Esophagus squamous epithelium (tissue), 5 donors: ENCODE measurements around the gene FMNL3. TPM values are rescaled to one million over a fixed set of nuclear protein-coding genes. Genes with fewer than 3 reads are reported as not detected.
"Not testable (repeated sequence)": the region's sequence is repeated elsewhere in the genome, so short reads cannot be mapped to it uniquely, and the experiment has no call there.

ENCODE experiments used
- DNase-seq: peaks from one replicate; lab custom pipeline; 2025; lab: John Stamatoyannopoulos, UW
- H3K27ac ChIP-seq, 4 donors: fragments of 200-600 bp; sonication (generic); one replicate each; pipeline ENCODE4 v1.5.1; 2016 to 2019; ENCODE audit warnings: mild to moderate bottlenecking in 1 of 4
- H3K27me3 ChIP-seq, 4 donors: fragments of 200-600 bp; sonication (generic); 1 replicate in 3 of 4; 2 replicates in 1 of 4; pipeline versions ENCODE4 v1.5.1 to v1.6.0; 2017 to 2021; ENCODE audit warnings: antibody characterized with exemption in 1 of 4
- H3K36me3 ChIP-seq, 3 donors: fragments of 200-600 bp; sonication (generic); one replicate each; pipeline ENCODE4 v1.5.1; 2016 to 2019
- H3K4me1 ChIP-seq, 3 donors: fragments of 200-600 bp; sonication (generic); one replicate each; pipeline ENCODE4 v1.5.1; 2017 to 2019
- H3K4me3 ChIP-seq, 4 donors: fragments of 200-600 bp; sonication (generic); 1 replicate in 3 of 4; 2 replicates in 1 of 4; pipeline ENCODE4 v1.5.1; 2016 to 2019; ENCODE audit warnings: mild to moderate bottlenecking in 2 of 4, moderate library complexity in 1 of 4
- H3K9me3 ChIP-seq, 3 donors: fragments of 200-600 bp; sonication (generic); one replicate each; pipeline ENCODE4 v1.5.1; 2016 to 2019
- POLR2A ChIP-seq, 4 donors: fragments of 450-650 bp; IDR thresholded peaks; one replicate each; pipeline ENCODE4 v1.6.1; 2017; ENCODE audit warnings: antibody characterized with exemption in 4 of 4, mild to moderate bottlenecking in 4 of 4, moderate library complexity in 3 of 4
- WGBS, 2 donors: methylation state at CpG; one replicate each; pipeline ENCODE4 v1.1.5; 2018; 5-methylcytosine and 5-hydroxymethylcytosine counted together
- intact Hi-C: fragments of 100-400 bp; cut with DNase I; formaldehyde crosslinking; loops from one replicate; pipeline ENCODE4 v1.15.0; 2022
- total RNA-seq, 4 donors: library from RNA; depleted of rRNA; stranded (reverse); fragments of >200 nt; gene quantifications; one replicate each; pipeline ENCODE4 v1.1.0, GENCODE V29; 2016
- TF ChIP-seq, protein P1 (sequence below), 6 experiments: fragments of 450-650 bp in 4 of 6; fragments of 200-600 bp in 2 of 6; sonication (generic) in 2 of 6; IDR thresholded peaks; one replicate each; pipeline ENCODE4 v1.5.1; 2016 to 2019; ENCODE audit warnings: antibody characterized with exemption in 6 of 6, mild to moderate bottlenecking in 4 of 6, moderate library complexity in 4 of 6
- donor health status: DM: yes; HTN: yes; CAD: no.

The FMNL3 gene
- total RNA-seq, 4 donors from 2014 or later = 5.2 to 7.6 (median 5.8) TPM

DNA sequence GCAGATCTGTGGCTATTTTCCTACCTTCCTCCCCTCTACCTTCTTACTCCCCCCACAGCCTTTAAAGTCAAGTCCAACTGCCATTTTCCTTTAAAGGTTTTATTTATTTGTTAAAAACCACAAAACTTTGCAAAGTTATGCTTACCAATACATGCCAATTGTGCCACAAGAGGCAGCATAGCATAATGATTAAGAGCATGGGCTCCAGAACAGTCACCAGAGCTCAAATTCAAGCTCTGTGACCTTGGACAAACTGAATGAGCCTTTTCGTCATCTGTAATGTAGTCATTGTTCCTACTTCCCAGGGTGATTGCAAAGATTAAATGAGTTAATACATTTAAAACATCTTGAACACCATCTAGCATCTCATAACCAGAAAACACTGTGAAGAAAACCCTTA, 13.0 kb upstream of the FMNL3 start:
- TF ChIP-seq POLR2A (IDR thresholded peaks at IDR 0.05) = no peak
- TF ChIP-seq, protein P1, sequence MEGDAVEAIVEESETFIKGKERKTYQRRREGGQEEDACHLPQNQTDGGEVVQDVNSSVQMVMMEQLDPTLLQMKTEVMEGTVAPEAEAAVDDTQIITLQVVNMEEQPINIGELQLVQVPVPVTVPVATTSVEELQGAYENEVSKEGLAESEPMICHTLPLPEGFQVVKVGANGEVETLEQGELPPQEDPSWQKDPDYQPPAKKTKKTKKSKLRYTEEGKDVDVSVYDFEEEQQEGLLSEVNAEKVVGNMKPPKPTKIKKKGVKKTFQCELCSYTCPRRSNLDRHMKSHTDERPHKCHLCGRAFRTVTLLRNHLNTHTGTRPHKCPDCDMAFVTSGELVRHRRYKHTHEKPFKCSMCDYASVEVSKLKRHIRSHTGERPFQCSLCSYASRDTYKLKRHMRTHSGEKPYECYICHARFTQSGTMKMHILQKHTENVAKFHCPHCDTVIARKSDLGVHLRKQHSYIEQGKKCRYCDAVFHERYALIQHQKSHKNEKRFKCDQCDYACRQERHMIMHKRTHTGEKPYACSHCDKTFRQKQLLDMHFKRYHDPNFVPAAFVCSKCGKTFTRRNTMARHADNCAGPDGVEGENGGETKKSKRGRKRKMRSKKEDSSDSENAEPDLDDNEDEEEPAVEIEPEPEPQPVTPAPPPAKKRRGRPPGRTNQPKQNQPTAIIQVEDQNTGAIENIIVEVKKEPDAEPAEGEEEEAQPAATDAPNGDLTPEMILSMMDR (IDR thresholded peaks at IDR 0.05) = no peak
- H3K27ac ChIP-seq = no peak overlapping the region
- no peak for DNase-seq
- H3K27me3 ChIP-seq = peaks cover 0 to 32% (median 0%) of the 10 kb centered on the region in 4 donors
- H3K9me3 ChIP-seq = no peaks in the 10 kb centered on the region
- H3K4me3 ChIP-seq = no peak overlapping the region
- intact Hi-C loops = no loop called here
- WGBS, 2 donors = 47% methylated on average over 1 of the region's 1 CpG
- H3K4me1 ChIP-seq = no peaks in the 10 kb centered on the region
- no peaks in the 10 kb centered on the region for H3K36me3 ChIP-seq

DNA sequence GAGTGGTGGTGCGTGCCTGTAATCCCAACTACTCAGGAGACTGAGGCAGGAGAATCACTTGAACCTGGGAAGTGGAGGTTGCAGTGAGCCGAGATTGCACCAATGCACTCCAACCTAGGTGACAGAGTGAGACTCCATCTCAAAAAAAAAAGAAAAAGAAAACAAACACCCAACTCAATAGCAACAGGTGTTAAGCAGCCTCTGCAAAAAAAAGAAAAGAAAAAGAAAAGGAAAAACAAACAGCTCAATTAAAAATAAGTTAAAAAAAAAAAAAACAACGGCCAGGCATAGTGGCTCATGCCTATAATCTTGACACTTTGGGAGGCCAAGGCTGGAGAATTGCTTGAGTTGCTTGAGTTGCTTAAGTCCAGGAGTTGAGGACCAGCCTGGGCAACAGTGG, 10.6 kb upstream of the FMNL3 start:
- H3K4me1 ChIP-seq, H3K9me3 ChIP-seq, H3K36me3 ChIP-seq, H3K27ac ChIP-seq, DNase-seq, intact Hi-C loops, H3K4me3 ChIP-seq: not testable (repeated sequence)
- peaks cover 0 to 27% (median 0%) of the 10 kb centered on the region in 4 donors for H3K27me3 ChIP-seq
- 84 to 97% methylated on average over 3 of the region's 3 CpGs for WGBS, 2 donors

DNA sequence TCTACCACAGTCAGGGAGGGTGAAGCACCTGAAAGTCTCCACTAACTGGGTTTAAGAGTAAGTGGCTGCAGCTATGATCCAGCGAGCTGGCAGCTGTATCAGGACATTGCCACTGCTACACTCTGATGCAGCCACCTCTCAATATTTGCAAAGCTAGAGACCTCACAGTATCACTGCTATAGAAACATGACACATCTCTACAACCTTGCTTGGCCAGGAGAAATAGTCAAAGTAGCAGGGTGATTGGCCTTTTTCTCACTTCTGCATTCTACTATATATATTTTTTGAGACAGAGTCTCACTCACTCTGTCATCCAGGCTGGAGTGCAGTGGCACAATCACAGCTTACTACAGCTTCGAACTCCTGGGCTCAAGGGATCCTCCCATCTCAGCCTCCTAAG, 9.3 kb upstream of the FMNL3 start:
- H3K27me3 ChIP-seq = peaks cover 0 to 28% (median 0%) of the 10 kb centered on the region in 4 donors
- H3K9me3 ChIP-seq = no peaks in the 10 kb centered on the region
- no peak overlapping the region for H3K4me3 ChIP-seq
- TF ChIP-seq, protein P1 (IDR thresholded peaks at IDR 0.05) = no peak
- TF ChIP-seq POLR2A (IDR thresholded peaks at IDR 0.05) = no peak
- intact Hi-C loops = no loop called here
- H3K27ac ChIP-seq = no peak overlapping the region
- no peaks in the 10 kb centered on the region for H3K4me1 ChIP-seq
- 58 to 64% methylated on average over 2 of the region's 2 CpGs for WGBS, 2 donors
- DNase-seq = no peak
- H3K36me3 ChIP-seq = no peaks in the 10 kb centered on the region

DNA sequence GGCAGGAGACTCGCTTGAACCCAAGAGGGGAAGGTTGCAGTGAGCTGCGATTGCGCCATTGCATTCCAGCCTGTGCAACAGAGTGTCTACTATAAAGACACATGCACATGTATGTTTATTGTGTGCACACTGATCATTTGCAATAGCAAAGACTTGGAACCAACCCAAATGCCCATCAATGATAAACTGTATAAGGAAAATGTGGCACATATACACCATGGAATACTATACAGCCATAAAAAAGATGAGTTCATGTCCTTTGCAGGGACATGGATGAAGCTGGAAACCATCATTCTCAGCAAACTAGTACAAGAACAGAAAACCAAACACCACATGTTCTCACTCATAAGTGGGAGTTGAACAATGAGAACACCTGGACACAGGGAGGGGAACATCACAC, 6.7 kb upstream of the FMNL3 start:
- DNase-seq, H3K4me3 ChIP-seq, intact Hi-C loops, H3K9me3 ChIP-seq, H3K4me1 ChIP-seq, H3K27ac ChIP-seq, H3K36me3 ChIP-seq: not testable (repeated sequence)
- H3K27me3 ChIP-seq = peaks cover 0 to 40% (median 0%) of the 10 kb centered on the region in 4 donors
- 94 to 96% methylated on average over 3 of the region's 3 CpGs for WGBS, 2 donors

DNA sequence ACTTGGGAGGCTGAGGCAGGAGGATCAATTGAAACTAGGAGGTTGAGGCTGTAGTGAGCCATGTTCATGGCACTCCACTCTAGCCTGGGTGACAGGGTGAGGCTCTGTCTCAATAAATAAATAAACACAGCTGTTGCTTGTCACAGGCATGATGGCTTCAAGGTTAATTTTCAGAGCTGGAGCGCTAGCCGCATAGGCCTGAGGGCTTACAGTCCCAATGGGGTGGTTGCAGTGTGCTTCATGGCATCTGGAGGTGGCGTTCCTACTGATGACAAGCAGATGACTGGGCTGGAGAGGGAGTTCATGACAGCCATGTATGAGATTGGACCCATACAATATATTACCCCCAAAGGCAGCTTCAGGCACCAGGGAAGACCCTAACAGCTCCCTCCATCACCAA, 1.6 kb upstream of the FMNL3 start:
- intact Hi-C loops = loop anchor here (5.0 kb wide), 1 partner anchor 62 kb away; no protein-coding TSS in a partner anchor

DNA sequence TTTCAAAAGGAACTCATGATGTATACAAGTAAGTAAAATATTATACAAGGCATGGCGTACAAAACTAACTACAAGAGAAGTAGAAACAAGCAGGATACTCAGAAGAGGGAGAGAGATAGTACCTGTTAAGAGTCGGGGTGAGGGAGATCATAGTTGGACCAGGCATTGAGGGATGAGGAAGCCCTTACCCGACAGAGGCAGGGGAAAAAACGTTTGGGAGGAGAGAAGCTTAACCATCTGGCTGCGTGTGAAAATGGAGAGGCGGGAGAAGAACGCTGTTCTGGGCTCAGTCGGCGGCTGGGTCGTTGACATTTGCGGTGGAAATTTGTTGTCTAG, 575 bp upstream of the FMNL3 start:
- H3K27me3 ChIP-seq = peaks cover 0 to 19% (median 0%) of the 10 kb centered on the region in 4 donors
- H3K27ac ChIP-seq = no peak overlapping the region
- no peaks in the 10 kb centered on the region for H3K36me3 ChIP-seq
- WGBS, 2 donors = 43 to 54% methylated on average over 10 to 11 of the region's 11 CpGs
- H3K4me1 ChIP-seq = peaks cover 3 to 46% (median 6%) of the 10 kb centered on the region in 3 donors
- TF ChIP-seq POLR2A (IDR thresholded peaks at IDR 0.05) = no peak
- TF ChIP-seq, protein P1 (IDR thresholded peaks at IDR 0.05) = no peak
- no peak for DNase-seq
- no peak overlapping the region for H3K4me3 ChIP-seq
- intact Hi-C loops = loop anchor here (5.0 kb wide), 1 partner anchor 60 kb away; no protein-coding TSS in a partner anchor
- no peaks in the 10 kb centered on the region for H3K9me3 ChIP-seq

More for the DNA sequence above, 1.6 kb upstream of the FMNL3 start:
- no peaks in the 10 kb centered on the region for H3K36me3 ChIP-seq
- H3K27me3 ChIP-seq = peaks cover 0 to 19% (median 0%) of the 10 kb centered on the region in 4 donors
- peaks cover 3 to 35% (median 6%) of the 10 kb centered on the region in 3 donors for H3K4me1 ChIP-seq
- DNase-seq = no peak
- no peak overlapping the region for H3K27ac ChIP-seq
- 93% methylated on average over 3 of the region's 3 CpGs; no CpG with 5 or more reads in 1 of the 2 donors for WGBS, 2 donors
- TF ChIP-seq, protein P1 (IDR thresholded peaks at IDR 0.05) = no peak
- TF ChIP-seq POLR2A (IDR thresholded peaks at IDR 0.05) = no peak
- H3K4me3 ChIP-seq = no peak overlapping the region
- no peaks in the 10 kb centered on the region for H3K9me3 ChIP-seq
